WTC11 (cell line): ENCODE results near the gene RPRD1B.
"Not testable (repeated sequence)": the region's sequence is repeated elsewhere in the genome, so short reads cannot be mapped to it uniquely, and the experiment has no call there.

Experiments
- AFF4 ChIP-seq: sonication (generic); formaldehyde crosslinking; IDR thresholded peaks from 2 replicates; pipeline ENCODE4 v1.8.1; 2023; ENCODE audit warnings: mild to moderate bottlenecking, missing genetic modification reagents, borderline replicate concordance
- ATF2 ChIP-seq: sonication (generic); formaldehyde crosslinking; IDR thresholded peaks from 2 replicates; pipeline ENCODE4 v1.8.1; 2022; ENCODE audit warnings: low read depth, missing genetic modification reagents, borderline replicate concordance
- CTCF ChIP-seq: fragments of 200-600 bp; IDR thresholded peaks from 2 replicates; pipeline ENCODE4 v1.8.0; 2022; ENCODE audit warnings: antibody characterized with exemption
- ESRRA ChIP-seq: sonication (generic); formaldehyde crosslinking; IDR thresholded peaks from 2 replicates; pipeline ENCODE4 v1.8.1; 2022; ENCODE audit warnings: mild to moderate bottlenecking, missing genetic modification reagents, borderline replicate concordance
- FOXP1 ChIP-seq: sonication (generic); formaldehyde crosslinking; IDR thresholded peaks from 2 replicates; pipeline ENCODE4 v1.8.0; 2022; ENCODE audit warnings: missing genetic modification reagents, mild to moderate bottlenecking, moderate library complexity, borderline replicate concordance
- JUN ChIP-seq: sonication (generic); formaldehyde crosslinking; IDR thresholded peaks from 2 replicates; pipeline ENCODE4 v1.8.0; 2023; ENCODE audit warnings: mild to moderate bottlenecking, missing genetic modification reagents
- OVOL2 ChIP-seq: fragments of 250-450 bp; sonication (Bioruptor Pico); IDR thresholded peaks from 2 replicates; pipeline ENCODE4 v1.9.0; 2021; ENCODE audit warnings: mild to moderate bottlenecking, borderline replicate concordance
- TEAD1 ChIP-seq: sonication (generic); formaldehyde crosslinking; IDR thresholded peaks from 2 replicates; pipeline ENCODE4 v1.8.0; 2022; ENCODE audit warnings: mild to moderate bottlenecking, missing genetic modification reagents
- ZBTB21 ChIP-seq: sonication (generic); formaldehyde crosslinking; IDR thresholded peaks from 2 replicates; pipeline ENCODE4 v1.8.1; 2023; ENCODE audit warnings: mild to moderate bottlenecking, missing genetic modification reagents, borderline replicate concordance
- ZNF121 ChIP-seq: sonication (generic); formaldehyde crosslinking; IDR thresholded peaks from 2 replicates; pipeline ENCODE4 v1.8.0; 2023; ENCODE audit warnings: missing genetic modification reagents
- TF ChIP-seq, protein P1 (sequence below): sonication (generic); formaldehyde crosslinking; IDR thresholded peaks from 2 replicates; pipeline ENCODE4 v1.8.1; 2023; ENCODE audit warnings: mild to moderate bottlenecking, missing genetic modification reagents, moderate library complexity
- TF ChIP-seq, protein P2 (sequence below): sonication (generic); formaldehyde crosslinking; IDR thresholded peaks from 2 replicates; pipeline ENCODE4 v1.8.0; 2022; ENCODE audit warnings: mild to moderate bottlenecking, missing genetic modification reagents
- TF ChIP-seq, protein P3 (sequence below): fragments of 250-450 bp; sonication (Bioruptor Pico); conservative IDR thresholded peaks from 2 replicates; pipeline ENCODE4 v1.9.0; 2021; ENCODE audit warnings: mild to moderate bottlenecking

- not testable (repeated sequence) for TF ChIP-seq CTCF; JUN (CRISPR knock-in tag); ZNF121 (CRISPR knock-in tag); ZBTB21 (CRISPR knock-in tag); TEAD1 (CRISPR knock-in tag); OVOL2 (CRISPR knock-in tag); ATF2 (CRISPR knock-in tag); AFF4; ESRRA (CRISPR knock-in tag); FOXP1 (CRISPR knock-in tag)
- TF ChIP-seq, protein P1, sequence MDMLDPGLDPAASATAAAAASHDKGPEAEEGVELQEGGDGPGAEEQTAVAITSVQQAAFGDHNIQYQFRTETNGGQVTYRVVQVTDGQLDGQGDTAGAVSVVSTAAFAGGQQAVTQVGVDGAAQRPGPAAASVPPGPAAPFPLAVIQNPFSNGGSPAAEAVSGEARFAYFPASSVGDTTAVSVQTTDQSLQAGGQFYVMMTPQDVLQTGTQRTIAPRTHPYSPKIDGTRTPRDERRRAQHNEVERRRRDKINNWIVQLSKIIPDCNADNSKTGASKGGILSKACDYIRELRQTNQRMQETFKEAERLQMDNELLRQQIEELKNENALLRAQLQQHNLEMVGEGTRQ, result not testable (repeated sequence)
- TF ChIP-seq, protein P2, sequence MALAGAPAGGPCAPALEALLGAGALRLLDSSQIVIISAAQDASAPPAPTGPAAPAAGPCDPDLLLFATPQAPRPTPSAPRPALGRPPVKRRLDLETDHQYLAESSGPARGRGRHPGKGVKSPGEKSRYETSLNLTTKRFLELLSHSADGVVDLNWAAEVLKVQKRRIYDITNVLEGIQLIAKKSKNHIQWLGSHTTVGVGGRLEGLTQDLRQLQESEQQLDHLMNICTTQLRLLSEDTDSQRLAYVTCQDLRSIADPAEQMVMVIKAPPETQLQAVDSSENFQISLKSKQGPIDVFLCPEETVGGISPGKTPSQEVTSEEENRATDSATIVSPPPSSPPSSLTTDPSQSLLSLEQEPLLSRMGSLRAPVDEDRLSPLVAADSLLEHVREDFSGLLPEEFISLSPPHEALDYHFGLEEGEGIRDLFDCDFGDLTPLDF, result not testable (repeated sequence)
- TF ChIP-seq, protein P3, sequence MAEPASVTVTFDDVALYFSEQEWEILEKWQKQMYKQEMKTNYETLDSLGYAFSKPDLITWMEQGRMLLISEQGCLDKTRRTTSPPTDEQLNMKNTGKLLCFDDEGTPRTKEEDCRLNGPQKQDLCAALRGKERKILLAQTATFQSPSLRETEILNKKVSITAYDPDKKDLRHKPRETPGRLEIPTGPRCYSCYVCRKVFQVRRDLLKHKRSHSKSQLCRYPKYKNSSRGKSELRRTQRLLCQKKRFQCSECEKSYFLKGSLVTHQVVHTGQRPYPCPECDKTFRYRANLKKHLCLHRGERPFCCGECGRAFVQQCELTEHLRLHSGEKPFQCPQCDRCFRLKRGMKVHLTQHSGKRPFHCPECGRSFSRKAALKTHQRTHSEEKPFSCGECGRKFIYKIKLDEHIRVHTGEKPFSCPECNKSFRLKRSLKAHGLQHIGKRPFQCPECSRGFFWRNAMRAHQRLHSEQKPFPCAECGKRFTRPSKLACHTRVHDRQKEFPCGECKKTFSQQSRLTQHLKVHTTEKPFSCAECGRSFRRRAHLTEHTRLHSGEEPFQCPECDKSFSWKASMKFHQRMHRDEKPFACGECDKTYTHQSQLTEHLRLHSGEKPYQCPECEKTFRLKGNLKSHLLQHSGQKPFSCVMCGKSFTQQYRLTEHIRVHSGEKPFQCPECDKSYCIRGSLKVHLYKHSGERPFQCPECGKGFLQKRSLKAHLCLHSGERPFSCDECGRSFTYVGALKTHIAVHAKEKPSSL (CRISPR knock-in tag), result not testable (repeated sequence)
Measured at GRCh38 chr20:38107916-38108315, 74.4 kb downstream of the RPRD1B start.
